ENCODE data around the gene NDUFS8. TPM values are rescaled to one million over a fixed set of nuclear protein-coding genes. Genes with fewer than 3 reads are reported as not detected.
A peak's percentile ranks its signal among the peaks of the same experiment; 100 is the strongest.

NDUFS8 gene
- polyA plus RNA-seq, 1 donor from 2014 or later: 169 TPM

DNA sequence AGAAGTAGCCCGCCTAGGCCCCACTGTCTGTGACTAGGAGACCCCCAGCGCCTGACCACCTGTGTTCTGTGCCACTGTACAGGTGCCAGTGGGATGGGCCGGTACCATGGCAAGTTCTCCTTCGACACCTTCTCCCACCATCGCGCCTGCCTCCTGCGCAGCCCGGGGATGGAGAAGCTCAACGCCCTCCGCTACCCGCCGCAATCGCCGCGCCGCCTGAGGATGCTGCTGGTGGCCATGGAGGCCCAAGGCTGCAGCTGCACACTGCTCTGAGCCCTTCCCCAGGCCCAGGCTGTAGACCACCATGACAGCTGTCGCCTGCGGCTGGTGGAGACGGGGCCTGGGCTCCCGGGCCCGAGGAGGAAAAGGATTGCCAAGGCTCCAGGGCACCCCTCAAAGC, 2.8 kb upstream of the NDUFS8 start:
- peaks cover 12% of the 10 kb centered on the region for H3K79me2 ChIP-seq (replicated peaks; ENCODE audit: insufficient read depth, low read length)
- H3K27ac ChIP-seq (ENCODE audit: low read length): no peak overlapping the region
- H3K9ac ChIP-seq (ENCODE audit: low read length): no peak overlapping the region
- no peaks in the 10 kb centered on the region for H4K20me1 ChIP-seq (ENCODE audit: insufficient read depth)
- H3K4me2 ChIP-seq (ENCODE audit: low read length): no peak overlapping the region
- H3K36me3 ChIP-seq (ENCODE audit: insufficient read depth, low read length): no peaks in the 10 kb centered on the region
- H2AFZ ChIP-seq (ENCODE audit: low read depth, low read length): no peak overlapping the region
- H3K9me2 ChIP-seq (ENCODE audit: insufficient read depth, low read length): no peaks in the 10 kb centered on the region
- no peak overlapping the region for H3K4me3 ChIP-seq (ENCODE audit: low read length)
- no peaks in the 10 kb centered on the region for H3K27me3 ChIP-seq (ENCODE audit: insufficient read depth, low read depth, low read length)
- no peaks in the 10 kb centered on the region for H3F3A ChIP-seq (ENCODE audit: insufficient read depth, low read length, poor library complexity, severe bottlenecking)
- TF ChIP-seq TAF1 (IDR thresholded peaks at IDR 0.05; ENCODE audit: low read depth): no peak
- no peak for TF ChIP-seq EP300 (conservative IDR thresholded peaks at IDR 0.05; ENCODE audit: poor library complexity, severe bottlenecking)
- TF ChIP-seq RAD21 (conservative IDR thresholded peaks at IDR 0.05): no peak
- no peak for TF ChIP-seq EZH2 (IDR thresholded peaks at IDR 0.05; ENCODE audit: borderline replicate concordance, insufficient read depth, low read length, poor library complexity, severe bottlenecking)
- TF ChIP-seq, protein P1, sequence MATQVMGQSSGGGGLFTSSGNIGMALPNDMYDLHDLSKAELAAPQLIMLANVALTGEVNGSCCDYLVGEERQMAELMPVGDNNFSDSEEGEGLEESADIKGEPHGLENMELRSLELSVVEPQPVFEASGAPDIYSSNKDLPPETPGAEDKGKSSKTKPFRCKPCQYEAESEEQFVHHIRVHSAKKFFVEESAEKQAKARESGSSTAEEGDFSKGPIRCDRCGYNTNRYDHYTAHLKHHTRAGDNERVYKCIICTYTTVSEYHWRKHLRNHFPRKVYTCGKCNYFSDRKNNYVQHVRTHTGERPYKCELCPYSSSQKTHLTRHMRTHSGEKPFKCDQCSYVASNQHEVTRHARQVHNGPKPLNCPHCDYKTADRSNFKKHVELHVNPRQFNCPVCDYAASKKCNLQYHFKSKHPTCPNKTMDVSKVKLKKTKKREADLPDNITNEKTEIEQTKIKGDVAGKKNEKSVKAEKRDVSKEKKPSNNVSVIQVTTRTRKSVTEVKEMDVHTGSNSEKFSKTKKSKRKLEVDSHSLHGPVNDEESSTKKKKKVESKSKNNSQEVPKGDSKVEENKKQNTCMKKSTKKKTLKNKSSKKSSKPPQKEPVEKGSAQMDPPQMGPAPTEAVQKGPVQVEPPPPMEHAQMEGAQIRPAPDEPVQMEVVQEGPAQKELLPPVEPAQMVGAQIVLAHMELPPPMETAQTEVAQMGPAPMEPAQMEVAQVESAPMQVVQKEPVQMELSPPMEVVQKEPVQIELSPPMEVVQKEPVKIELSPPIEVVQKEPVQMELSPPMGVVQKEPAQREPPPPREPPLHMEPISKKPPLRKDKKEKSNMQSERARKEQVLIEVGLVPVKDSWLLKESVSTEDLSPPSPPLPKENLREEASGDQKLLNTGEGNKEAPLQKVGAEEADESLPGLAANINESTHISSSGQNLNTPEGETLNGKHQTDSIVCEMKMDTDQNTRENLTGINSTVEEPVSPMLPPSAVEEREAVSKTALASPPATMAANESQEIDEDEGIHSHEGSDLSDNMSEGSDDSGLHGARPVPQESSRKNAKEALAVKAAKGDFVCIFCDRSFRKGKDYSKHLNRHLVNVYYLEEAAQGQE (IDR thresholded peaks at IDR 0.05; ENCODE audit: borderline replicate concordance): no peak
- peaks cover 5% of the 10 kb centered on the region for H3K9me3 ChIP-seq (ENCODE audit: low read length)

DNA sequence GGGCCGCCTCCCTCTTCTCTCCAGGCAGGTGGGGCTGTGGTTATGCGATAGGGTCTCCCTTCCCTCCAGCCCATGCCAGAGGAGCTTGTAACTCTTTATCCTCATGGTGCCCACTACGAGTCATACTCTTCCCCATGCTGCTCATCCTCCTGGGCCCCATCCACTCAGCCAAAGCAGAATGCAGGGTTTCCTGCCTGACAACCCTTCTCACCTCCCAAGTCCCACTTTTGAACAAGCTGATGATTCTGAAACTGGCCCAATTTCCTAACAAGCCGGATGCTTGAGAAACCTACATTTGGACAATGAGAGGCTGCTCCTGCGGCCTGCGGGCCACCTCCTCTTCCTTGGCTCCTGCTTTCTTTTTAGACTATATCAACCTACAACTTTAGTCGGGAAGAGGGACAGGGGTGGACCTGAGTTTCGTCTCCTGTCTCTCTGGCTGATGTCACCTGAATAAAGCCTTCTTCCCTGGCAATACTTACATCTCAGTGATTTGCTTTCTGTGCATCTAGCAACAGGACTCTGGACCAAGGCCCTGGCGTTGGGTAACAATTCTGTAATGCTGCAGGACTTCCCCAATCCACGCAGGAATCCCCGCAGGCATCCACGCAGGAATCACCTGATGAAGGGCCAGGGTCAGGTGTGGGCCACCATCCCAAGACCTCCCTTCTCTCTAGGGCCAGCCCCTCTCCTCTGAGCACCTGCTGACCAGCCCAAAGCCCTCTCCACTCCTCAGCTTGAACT, 1.5 kb upstream of the NDUFS8 start:
- TF ChIP-seq, protein P1 (IDR thresholded peaks at IDR 0.05; ENCODE audit: borderline replicate concordance): no peak
- no peak for TF ChIP-seq EZH2 (IDR thresholded peaks at IDR 0.05; ENCODE audit: borderline replicate concordance, insufficient read depth, low read length, poor library complexity, severe bottlenecking)
- no peak for TF ChIP-seq TAF1 (IDR thresholded peaks at IDR 0.05; ENCODE audit: low read depth)
- TF ChIP-seq POLR2AphosphoS5 (IDR thresholded peaks at IDR 0.05): no peak
- TF ChIP-seq MXI1 (conservative IDR thresholded peaks at IDR 0.05; ENCODE audit: poor library complexity, severe bottlenecking): no peak
- no peak for TF ChIP-seq RAD21 (conservative IDR thresholded peaks at IDR 0.05)
- no peak for TF ChIP-seq SMC3 (conservative IDR thresholded peaks at IDR 0.05; ENCODE audit: poor library complexity)
- TF ChIP-seq EP300 (conservative IDR thresholded peaks at IDR 0.05; ENCODE audit: poor library complexity, severe bottlenecking): no peak
- TF ChIP-seq, protein P2, sequence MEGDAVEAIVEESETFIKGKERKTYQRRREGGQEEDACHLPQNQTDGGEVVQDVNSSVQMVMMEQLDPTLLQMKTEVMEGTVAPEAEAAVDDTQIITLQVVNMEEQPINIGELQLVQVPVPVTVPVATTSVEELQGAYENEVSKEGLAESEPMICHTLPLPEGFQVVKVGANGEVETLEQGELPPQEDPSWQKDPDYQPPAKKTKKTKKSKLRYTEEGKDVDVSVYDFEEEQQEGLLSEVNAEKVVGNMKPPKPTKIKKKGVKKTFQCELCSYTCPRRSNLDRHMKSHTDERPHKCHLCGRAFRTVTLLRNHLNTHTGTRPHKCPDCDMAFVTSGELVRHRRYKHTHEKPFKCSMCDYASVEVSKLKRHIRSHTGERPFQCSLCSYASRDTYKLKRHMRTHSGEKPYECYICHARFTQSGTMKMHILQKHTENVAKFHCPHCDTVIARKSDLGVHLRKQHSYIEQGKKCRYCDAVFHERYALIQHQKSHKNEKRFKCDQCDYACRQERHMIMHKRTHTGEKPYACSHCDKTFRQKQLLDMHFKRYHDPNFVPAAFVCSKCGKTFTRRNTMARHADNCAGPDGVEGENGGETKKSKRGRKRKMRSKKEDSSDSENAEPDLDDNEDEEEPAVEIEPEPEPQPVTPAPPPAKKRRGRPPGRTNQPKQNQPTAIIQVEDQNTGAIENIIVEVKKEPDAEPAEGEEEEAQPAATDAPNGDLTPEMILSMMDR (IDR thresholded peaks at IDR 0.05; ENCODE audit: poor library complexity, severe bottlenecking): no peak
- Histone ChIP-seq H2AFZ (ENCODE audit: low read depth, low read length) (no peak overlapping the region), H3K27ac (ENCODE audit: low read length) (no peak overlapping the region), H3F3A (ENCODE audit: insufficient read depth, low read length, poor library complexity, severe bottlenecking) (no peaks in the 10 kb centered on the region), H3K4me3 (ENCODE audit: low read length) (peak overlapping the region; percentile 77), H3K9me3 (ENCODE audit: low read length) (peaks cover 5% of the 10 kb centered on the region), H3K27me3 (ENCODE audit: insufficient read depth, low read depth, low read length) (no peaks in the 10 kb centered on the region), H4K20me1 (ENCODE audit: insufficient read depth) (no peaks in the 10 kb centered on the region), H3K9me2 (ENCODE audit: insufficient read depth, low read length) (no peaks in the 10 kb centered on the region), H3K4me2 (ENCODE audit: low read length) (no peak overlapping the region), H3K79me2 (replicated peaks; ENCODE audit: insufficient read depth, low read length) (peaks cover 12% of the 10 kb centered on the region), H3K9ac (ENCODE audit: low read length) (no peak overlapping the region), H3K36me3 (ENCODE audit: insufficient read depth, low read length) (no peaks in the 10 kb centered on the region)

Data from neural cell (in vitro differentiated cells).